ENCODE results near the gene OSR1.

The OSR1 gene

DNA sequence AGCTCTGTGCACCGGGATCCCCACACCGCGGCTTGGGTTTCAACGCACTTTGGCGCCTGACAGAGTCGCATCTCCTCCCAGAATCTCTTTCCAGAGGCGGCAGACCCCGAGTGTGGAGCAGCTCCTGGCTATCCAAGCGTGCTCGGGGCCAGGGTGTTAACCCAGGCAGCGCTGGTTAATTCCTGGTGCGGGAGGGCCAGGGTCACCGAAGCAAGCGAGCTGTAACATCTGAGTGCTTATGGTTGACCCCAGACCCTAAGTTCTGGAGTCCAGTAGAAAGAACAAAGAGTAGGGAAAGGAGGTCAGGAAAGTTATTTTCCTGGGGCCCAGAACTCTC lies 566 bp upstream of the OSR1 start:
- DNase-seq (ENCODE audit: low spot score) (no peak), FAIRE-seq (no peak)

DNA sequence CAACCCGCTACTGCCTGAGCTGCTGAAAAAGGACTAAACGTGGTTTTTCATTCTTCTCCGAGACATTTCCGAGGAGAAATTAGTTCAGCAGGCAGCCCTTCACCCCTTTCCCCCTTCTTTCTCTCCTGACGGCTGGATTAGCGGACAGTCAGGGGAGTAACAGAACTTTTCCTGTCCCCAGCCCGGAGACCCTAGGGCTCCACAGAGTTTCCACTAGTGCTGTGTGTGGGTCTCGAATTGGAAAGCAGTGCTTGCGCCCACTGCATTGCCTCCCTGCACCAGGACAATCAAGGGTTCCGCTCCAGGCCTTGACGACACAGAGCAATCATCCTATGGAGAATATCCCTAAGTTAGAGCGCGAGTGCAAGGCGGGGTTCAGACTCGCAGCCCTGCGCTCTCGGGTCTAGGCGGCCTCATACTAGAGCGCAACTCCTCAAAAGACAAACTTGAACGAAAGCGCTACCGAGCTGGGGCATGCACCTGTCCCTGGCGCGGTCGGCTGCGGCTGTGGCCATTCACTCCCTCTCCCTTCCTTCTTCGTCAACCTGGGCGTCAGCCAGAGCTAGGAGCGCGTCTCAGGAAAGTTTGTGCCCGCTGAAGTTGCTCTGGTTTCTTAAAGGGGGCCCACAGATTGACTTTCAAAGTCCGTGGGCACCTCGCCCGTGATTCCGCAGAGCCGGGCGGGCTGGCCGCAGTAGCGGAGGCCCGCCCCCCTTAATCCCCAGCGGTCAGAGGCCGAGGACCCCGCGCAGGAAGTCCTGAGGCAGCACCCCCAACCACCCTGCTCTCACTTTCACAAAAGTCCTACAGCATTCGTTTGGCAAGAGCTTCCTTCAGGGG lies 801 bp downstream of the OSR1 start:
- FAIRE-seq (no peak), DNase-seq (ENCODE audit: low spot score) (no peak)

DNA sequence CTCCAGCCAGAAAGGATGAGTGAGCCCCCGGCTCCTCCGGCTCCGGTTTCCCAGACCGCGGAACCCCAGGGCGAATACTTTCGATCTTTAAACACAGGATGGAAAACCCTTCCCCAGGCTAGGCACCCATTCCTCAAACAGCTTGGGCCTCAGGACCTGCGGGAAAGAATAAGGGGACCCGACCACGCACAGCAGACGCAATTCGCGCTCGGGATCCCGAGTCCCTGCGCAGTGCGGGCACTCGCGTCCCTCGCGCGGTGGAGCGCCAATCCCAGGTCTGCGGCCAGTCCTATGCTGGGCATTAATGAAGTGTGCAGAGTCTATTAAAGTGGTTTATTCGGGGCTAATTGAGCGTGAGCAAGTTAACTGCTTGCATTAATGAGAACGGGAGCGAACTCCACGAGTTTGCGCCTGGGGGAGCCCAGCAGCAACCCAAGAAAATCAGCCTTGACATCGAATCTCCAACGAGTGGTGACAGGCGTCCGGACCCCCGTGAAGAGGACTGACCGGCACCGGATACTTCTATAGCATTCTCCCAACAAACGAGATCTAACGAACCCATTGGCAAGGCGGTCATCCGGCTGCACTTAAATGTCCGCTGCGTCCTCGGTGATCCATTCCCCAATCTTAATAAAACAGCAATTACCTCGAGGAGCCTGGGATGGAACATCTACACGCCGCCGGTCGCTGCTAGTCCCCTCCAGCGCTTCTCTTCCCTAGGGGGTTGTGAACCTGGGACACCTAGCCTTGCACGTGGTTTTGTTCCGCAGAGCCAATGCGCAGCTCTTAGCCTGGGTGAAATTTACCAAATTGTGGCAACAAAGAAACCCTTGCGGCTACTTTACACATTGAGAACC lies 1.6 kb downstream of the OSR1 start:
- no peak for FAIRE-seq

GRCh38 chr2:19355931-19356544 lies 2.4 kb downstream of the OSR1 start:
- FAIRE-seq (no peak), DNase-seq (ENCODE audit: low spot score) (no peak)

More for the DNA sequence above, 1.6 kb downstream of the OSR1 start:
- no peak for DNase-seq (ENCODE audit: low spot score)

DNA sequence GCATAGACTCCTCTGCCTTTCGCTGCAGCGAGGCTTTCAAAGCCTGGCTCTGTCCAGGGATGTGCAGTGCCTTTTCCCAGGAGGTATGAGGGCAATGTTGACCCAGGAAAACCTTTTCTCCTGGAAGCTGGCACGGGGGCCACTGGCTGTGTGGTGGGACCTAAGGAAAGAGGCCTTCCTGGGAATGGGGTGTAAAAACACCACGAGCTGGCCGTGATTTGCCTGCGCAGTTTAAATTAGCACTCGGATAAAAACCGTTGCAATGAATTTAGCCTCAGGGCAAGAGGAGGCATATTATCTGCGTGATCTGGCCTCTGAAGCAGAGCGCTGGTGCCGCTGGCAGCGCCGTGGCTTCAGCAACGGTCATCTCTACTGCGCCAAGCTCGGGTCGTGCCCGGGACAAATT lies 3.0 kb downstream of the OSR1 start:
- DNase-seq (ENCODE audit: low spot score) (no peak), FAIRE-seq (no peak)

GRCh38 chr2:19355014-19355405 lies 3.4 kb downstream of the OSR1 start:
- no peak for DNase-seq (ENCODE audit: low spot score)
- FAIRE-seq = no peak

DNA sequence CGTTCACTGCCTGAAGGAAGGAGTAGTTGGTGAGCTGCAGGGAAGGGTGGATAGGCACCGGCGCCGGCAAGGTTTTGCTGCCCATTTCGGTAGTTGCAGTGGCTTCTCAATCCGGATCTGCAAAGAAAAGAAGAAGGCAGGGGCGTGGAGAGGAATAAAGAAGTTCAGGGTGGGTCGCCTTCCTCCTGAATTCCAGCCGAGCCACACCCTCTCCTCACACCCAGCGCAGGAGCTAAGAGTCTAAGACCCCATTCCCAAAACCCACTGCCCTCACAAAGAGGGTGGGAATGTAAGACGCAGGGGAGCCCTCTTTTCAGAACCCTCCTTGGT lies 4.7 kb downstream of the OSR1 start:
- no peak for FAIRE-seq
- DNase-seq (ENCODE audit: low spot score) = no peak

DNA sequence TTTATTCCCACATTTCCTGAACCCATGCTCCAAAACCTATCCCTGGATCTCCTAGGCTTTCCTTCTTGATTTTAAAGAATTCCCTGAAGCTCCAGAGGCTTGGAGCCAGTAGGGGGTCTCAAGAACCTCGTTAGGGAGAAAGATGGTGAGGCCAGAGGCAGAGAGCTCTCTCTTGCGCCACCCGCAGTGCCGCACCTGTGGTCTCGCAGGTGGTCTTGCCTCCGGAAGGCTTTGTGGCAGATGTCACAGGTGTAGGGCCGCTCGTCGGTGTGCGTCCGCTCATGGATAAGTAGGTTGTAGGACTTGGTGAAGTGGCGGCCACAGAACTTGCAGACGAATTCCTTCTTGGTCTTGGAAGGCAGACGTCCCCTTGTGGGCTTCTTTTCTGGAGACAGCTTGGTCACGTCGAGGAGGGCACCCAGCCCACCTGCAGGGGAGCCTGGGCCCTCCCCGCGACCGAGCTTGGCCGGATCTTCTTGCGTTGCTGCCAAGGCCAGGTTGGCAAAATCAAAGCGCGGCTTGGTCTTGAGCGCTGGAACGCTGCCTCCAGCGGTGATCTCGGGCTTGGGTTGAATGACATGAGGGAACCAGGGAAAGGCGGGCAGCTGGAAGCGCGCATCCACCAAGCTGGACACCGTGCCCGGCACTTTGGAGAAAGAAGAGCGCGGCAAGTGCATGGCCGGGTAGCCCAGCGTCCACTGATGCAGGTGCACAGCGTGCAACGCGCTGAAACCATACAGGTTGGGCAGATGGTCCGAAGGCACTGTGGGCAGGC lies 5.3 kb downstream of the OSR1 start:
- no peak for DNase-seq (ENCODE audit: low spot score)
- FAIRE-seq = no peak

- DNase-seq (ENCODE audit: low spot score) (no peak), FAIRE-seq (no peak)
Observed at GRCh38 chr2:19351899-19352697, 6.3 kb downstream of the OSR1 start.

- FAIRE-seq (no peak), DNase-seq (ENCODE audit: low spot score) (no peak)
Observed at GRCh38 chr2:19351499-19351898, 6.9 kb downstream of the OSR1 start.

DNA sequence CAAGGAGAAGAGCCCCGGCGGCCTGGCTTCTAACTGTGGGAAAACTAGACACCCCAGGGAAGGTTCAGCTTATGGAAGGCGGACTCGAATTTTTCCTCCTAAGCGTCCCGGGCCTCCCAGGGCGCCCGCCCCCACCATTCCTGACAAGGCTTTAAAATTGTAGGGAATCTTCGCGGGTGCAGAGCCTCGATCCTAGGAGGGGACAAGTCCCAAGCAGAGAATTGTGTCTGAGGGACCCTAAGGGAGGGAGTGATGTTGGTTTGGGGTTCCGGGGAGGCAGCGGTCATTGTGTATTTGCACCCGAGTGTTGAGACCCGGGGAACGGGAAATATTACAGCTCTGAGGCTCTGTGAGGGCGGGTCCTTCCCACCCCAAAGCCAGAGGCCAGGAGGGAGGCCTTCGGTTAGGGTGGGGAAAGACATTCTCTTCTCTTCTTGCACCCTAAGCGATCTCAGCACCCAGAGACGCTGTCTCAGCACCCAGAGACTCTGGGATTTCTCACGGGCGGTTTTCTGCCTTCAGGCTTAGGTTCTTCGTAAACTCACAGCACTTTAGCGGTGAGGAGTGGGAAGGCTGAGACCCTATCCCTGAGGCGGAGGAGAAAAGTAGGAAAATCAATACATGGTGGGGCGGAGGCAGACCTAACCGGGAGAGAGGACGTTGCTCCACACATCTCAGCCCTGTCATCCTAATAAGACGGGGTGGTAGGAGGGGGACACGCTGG lies 7.6 kb downstream of the OSR1 start:
- DNase-seq (ENCODE audit: low spot score) (no peak), FAIRE-seq (no peak)

DNA sequence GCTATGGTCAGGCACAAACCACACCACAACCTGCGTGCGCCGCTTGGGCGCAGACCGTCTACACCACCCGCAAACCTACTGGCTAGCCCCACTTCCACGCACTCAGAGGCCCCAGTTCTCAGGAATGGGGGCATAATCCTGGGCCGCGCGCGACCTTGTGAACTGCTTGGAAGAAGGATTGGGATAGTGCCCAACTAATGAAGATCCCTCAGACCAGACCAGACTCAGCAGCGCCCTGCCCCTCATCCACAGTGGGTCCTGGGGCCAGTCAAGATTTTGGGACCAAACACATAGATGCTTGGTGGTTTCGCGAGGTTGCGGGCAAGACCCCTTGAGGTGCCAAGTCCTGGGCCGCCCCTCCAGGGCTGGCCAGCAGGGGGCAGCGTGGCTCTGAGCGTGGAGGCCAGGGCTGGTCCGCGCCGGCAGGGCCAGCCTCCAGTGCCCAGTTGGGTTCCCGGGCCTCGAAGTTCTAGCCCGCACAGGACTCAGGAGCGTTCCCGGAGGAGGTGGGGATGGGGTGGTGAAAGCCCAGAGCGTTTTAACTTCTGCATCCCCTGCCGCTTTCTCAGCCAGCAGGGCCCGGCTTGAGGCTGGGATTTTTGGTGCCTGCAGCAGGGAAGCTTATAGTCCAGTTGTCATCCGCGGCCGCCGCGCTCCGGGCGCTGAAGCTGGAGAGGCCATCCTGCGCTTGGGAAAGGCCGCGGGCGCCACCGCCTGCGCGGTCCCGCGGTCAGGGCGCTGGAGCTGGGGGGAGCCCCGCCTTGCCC lies 8.3 kb downstream of the OSR1 start:
- no peak for FAIRE-seq
- DNase-seq (ENCODE audit: low spot score) = peak; percentile 38

DNA sequence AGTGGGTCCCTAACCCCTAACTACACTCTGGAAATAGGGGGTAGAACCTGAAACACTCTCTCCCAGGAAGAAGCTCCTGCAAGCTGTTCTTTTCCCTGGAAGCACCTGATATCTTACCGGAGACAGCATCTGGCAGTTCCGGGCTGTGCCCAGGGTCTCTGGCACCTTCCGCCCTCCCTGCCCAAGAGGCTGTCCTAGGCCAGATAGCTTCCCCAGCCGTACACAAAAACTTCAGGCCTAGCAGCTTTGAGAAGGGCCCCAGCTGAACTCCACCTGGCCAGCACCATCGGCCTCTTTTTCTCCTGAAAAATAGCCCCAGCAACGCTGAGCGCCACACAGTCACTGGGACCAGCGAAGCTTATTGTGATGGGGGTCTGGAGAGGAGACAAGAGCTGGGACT lies 9.7 kb downstream of the OSR1 start:
- DNase-seq (ENCODE audit: low spot score) (no peak), FAIRE-seq (no peak)

DNA sequence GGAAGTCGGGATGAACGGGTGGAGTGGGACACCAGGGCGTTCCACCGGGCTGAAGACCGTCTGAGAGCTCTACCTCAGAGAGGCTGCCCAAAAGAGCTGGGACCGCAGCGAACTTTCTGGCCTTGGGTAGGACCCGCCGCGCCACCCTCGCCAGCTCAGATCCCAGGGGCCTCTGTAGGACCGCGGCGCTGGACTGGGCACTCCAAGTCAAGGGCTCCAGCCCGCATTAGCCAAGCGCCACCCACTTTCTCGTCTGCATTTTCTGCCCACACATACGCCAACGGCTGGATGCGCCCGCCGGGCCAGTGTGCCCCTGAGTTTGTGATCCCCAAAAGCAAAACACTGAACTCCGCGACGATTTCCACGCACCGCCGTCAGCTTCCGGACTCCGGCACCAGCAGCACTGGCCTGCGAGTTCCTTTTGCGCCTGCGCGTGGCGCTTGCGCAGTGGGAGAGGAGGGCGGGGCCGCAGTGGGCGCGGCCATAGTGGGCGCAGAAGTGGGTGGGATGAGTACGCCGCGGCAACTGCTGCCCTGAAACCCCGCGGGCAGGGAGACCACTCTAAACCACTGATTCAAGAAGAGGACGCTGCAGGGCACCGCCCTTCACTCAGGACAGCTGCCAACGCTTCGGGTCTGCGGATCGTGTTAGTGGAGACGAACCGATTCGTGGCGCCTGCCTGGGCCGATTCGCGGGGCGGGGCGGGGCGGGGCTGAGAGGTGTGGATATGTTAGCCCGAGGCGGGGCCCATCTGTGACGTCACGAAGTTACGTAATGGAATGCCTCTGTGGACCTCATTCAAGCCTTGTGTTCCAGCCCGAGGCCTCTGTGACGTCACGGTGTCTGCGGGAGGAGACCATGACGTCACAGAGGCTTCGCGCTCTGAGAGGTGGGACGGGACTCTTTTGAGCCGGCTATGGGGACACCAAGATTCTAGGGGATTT lies 10.5 kb downstream of the OSR1 start:
- DNase-seq (ENCODE audit: low spot score) (peak; percentile 97), FAIRE-seq (peak; percentile 73)

GRCh38 chr2:19346983-19347618 lies 11.3 kb downstream of the OSR1 start:
- DNase-seq (ENCODE audit: low spot score) (no peak), FAIRE-seq (no peak)

DNA sequence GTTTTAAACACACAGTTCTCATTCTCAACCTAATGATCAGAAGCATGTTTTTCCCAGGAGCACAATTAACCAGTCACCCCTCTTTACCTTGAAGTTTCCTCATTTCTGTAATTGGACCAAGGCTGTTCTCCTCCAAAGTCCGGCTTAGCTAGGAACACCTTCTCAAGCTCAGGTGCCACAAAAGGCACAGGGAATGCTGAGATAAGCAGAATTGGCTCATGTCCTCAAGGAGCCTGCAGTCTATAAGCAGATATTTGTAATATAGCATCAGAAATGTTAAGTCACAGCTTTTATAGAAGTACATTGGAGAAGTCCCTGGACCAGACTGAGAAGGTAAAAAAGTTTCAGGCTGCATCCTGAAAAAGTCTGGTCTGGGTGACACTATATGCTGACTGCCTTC lies 20.7 kb downstream of the OSR1 start:
- no peak for FAIRE-seq
- no peak for DNase-seq (ENCODE audit: low spot score)

DNA sequence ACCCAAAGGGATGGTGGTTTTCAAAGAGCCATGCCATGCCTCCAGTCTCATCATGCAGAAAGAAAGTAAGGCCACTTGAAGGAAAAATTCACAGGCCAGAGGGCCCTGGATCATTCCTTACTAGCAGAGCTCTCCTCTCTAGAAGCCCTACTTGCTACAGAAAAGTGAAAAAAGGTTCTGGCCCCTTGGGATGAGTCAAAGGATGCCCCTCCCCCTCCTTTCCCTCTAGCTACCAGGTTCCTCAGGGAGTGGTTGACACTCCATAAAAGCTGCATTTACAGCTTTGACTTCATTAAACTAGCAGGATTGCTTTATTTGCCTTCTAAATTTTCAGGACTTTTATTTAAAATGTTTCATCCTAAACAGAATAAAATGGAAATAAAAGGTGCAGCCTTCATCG lies 21.2 kb downstream of the OSR1 start:
- FAIRE-seq = no peak
- DNase-seq (ENCODE audit: low spot score) = no peak

GRCh38 chr2:19336781-19337180 lies 21.6 kb downstream of the OSR1 start:
- no peak for FAIRE-seq
- DNase-seq (ENCODE audit: low spot score) = no peak
